CD14-positive monocyte (primary cell): ENCODE measurements around the gene RPTOR. TPM values are rescaled to one million over a fixed set of nuclear protein-coding genes. Genes with fewer than 3 reads are reported as not detected.
A peak's percentile ranks its signal among the peaks of the same experiment; 100 is the strongest.

ENCODE experiments used
- DNase-seq, 3 donors: peaks; one replicate each; pipeline ENCODE4 v3.0.0-alpha.2; 2011 to 2022
- H2AFZ ChIP-seq: 2 replicates; pipeline ENCODE4 v1.6.0; 2012; ENCODE audit warnings: mild to moderate bottlenecking, low read depth, low read length, inconsistent platforms; ENCODE audit not compliant: insufficient read depth, poor library complexity, severe bottlenecking
- H3K27ac ChIP-seq, 2 donors: 1 replicate in 1 of 2; 2 replicates in 1 of 2; pipeline ENCODE4 v1.5.1; 2012 to 2013; ENCODE audit warnings: low read length in 2 of 2, control low read depth in 1 of 2, inconsistent platforms in 1 of 2, low read depth in 1 of 2, mild to moderate bottlenecking in 1 of 2
- H3K27me3 ChIP-seq, 2 donors: one replicate each; pipeline versions ENCODE4 v1.6.0 to v1.6.1; 2011 to 2013; ENCODE audit warnings: low read length in 2 of 2; ENCODE audit not compliant: control insufficient read depth in 2 of 2, insufficient read depth in 2 of 2
- H3K36me3 ChIP-seq, 2 donors: replicated peaks in 1 of 2; 1 replicate in 1 of 2; 2 replicates in 1 of 2; pipeline versions ENCODE4 v1.5.1 to v1.6.1; 2012 to 2013; ENCODE audit warnings: low read length in 2 of 2, control low read depth in 1 of 2, inconsistent platforms in 1 of 2, mild to moderate bottlenecking in 1 of 2; ENCODE audit not compliant: insufficient read depth in 2 of 2, control insufficient read depth in 1 of 2
- H3K4me1 ChIP-seq, 2 donors: 1 replicate in 1 of 2; 2 replicates in 1 of 2; pipeline versions ENCODE4 v1.5.1 to v1.6.1; 2012 to 2013; ENCODE audit warnings: low read length in 2 of 2, control low read depth in 1 of 2, inconsistent platforms in 1 of 2, mild to moderate bottlenecking in 1 of 2, moderate library complexity in 1 of 2; ENCODE audit not compliant: insufficient read depth in 2 of 2, control insufficient read depth in 1 of 2
- H3K4me2 ChIP-seq: replicated peaks from 2 replicates; pipeline ENCODE3; 2012; ENCODE audit warnings: low read length, moderate library complexity, mild to moderate bottlenecking; ENCODE audit not compliant: poor library complexity, severe bottlenecking; ENCODE audit errors: extremely low read depth
- H3K4me3 ChIP-seq, 3 experiments: fragments of 200-600 bp in 1 of 3; sonication (generic) in 1 of 3; replicated peaks in 1 of 3; 1 replicate in 2 of 3; 2 replicates in 1 of 3; pipeline ENCODE4 v1.5.1; 2011 to 2013; ENCODE audit warnings: low read length in 3 of 3, mild to moderate bottlenecking in 3 of 3, control low read depth in 2 of 3, low read depth in 2 of 3, inconsistent platforms in 1 of 3, moderate library complexity in 1 of 3
- H3K79me2 ChIP-seq: 2 replicates; pipeline ENCODE4 v1.6.0; 2012; ENCODE audit warnings: mild to moderate bottlenecking, control low read depth, inconsistent platforms, low read length, moderate library complexity; ENCODE audit not compliant: insufficient read depth
- H3K9ac ChIP-seq: 2 replicates; pipeline ENCODE4 v1.6.0; 2017; ENCODE audit warnings: low read length, mild to moderate bottlenecking; ENCODE audit not compliant: insufficient read depth, poor library complexity, severe bottlenecking
- H3K9me3 ChIP-seq, 2 donors: replicated peaks in 1 of 2; 1 replicate in 1 of 2; 2 replicates in 1 of 2; pipeline versions ENCODE4 v1.5.1 to v1.6.1; 2012 to 2013; ENCODE audit warnings: low read length in 2 of 2, control low read depth in 1 of 2; ENCODE audit not compliant: control insufficient read depth in 1 of 2, insufficient read depth in 1 of 2
- H4K20me1 ChIP-seq: 2 replicates; pipeline ENCODE4 v1.6.0; 2012; ENCODE audit warnings: mild to moderate bottlenecking, low read length, control low read depth, moderate library complexity; ENCODE audit not compliant: insufficient read depth
- H3K27ac Mint-ChIP-seq, 7 donors: one replicate each; pipeline ENCODE4 v1.8.0; 2020; ENCODE audit warnings: mild to moderate bottlenecking in 7 of 7, mixed read lengths in 7 of 7, moderate library complexity in 6 of 7, inconsistent platforms in 2 of 7
- H3K27me3 Mint-ChIP-seq, 3 donors: one replicate each; pipeline ENCODE4 v1.8.0; 2021 to 2022; ENCODE audit warnings: low read depth in 3 of 3, mild to moderate bottlenecking in 3 of 3, mixed read lengths in 3 of 3, moderate library complexity in 3 of 3, inconsistent platforms in 1 of 3
- H3K36me3 Mint-ChIP-seq, 2 donors: one replicate each; pipeline ENCODE4 v1.8.0; 2020; ENCODE audit warnings: mixed read lengths in 2 of 2, inconsistent platforms in 1 of 2, mild to moderate bottlenecking in 1 of 2
- H3K4me1 Mint-ChIP-seq: one replicate; pipeline ENCODE4 v1.8.0; 2020; ENCODE audit warnings: mild to moderate bottlenecking, mixed read lengths
- H3K4me3 Mint-ChIP-seq, 2 donors: one replicate each; pipeline ENCODE4 v1.8.0; 2020; ENCODE audit warnings: mild to moderate bottlenecking in 2 of 2, mixed read lengths in 2 of 2, moderate library complexity in 1 of 2
- H3K9me3 Mint-ChIP-seq, 7 donors: one replicate each; pipeline ENCODE4 v1.8.0; 2020 to 2022; ENCODE audit warnings: mixed read lengths in 7 of 7, mild to moderate bottlenecking in 6 of 7, moderate library complexity in 6 of 7, inconsistent platforms in 2 of 7
- WGBS: methylation state at CpG from one replicate; pipeline ENCODE4 v1.1.5; 2013; ENCODE audit warnings: missing lambda C conversion rate; ENCODE audit not compliant: insufficient coverage; 5-methylcytosine and 5-hydroxymethylcytosine counted together
- intact Hi-C, 2 donors: fragments of 100-400 bp; cut with micrococcal nuclease; formaldehyde crosslinking; loops; one replicate each; pipeline versions ENCODE4 v1.15.0 to v1.15.1; 2023
- polyA plus RNA-seq, 3 donors: library from polyadenylated mRNA; depleted of rRNA in 1 of 3; unstranded in 2 of 3; stranded (reverse) in 1 of 3; fragments of 300-500 nt in 2 of 3; fragments of >200 nt in 1 of 3; fragmentation: Illumina TruSeq in 2 of 3; gene quantifications; 1 replicate in 2 of 3; 2 replicates in 1 of 3; pipeline ENCODE4 v1.2.3, GENCODE V29; 2012 to 2021
- TF ChIP-seq, protein P1 (sequence below): fragments of 200-600 bp; IDR thresholded peaks from one replicate; pipeline ENCODE4 v1.8.0; 2022; ENCODE audit warnings: antibody characterized with exemption, mild to moderate bottlenecking

The RPTOR gene
- polyA plus RNA-seq, 3 donors, result 1.1 to 8.7 (median 2.6) TPM

GRCh38 chr17:80612997-80613731, 68.5 kb downstream of the RPTOR start:
- no peaks in the 10 kb centered on the region for H3K9me3 ChIP-seq
- H4K20me1 ChIP-seq, result peaks cover 66% of the 10 kb centered on the region
- no peaks in the 10 kb centered on the region for H3K27me3 Mint-ChIP-seq
- H3K27ac ChIP-seq, result no peak overlapping the region
- H3K27me3 ChIP-seq, result no peaks in the 10 kb centered on the region
- peak overlapping the region in 3 of 7 donors; percentile 2 to 22 (median 5) for H3K27ac Mint-ChIP-seq
- TF ChIP-seq, protein P1, sequence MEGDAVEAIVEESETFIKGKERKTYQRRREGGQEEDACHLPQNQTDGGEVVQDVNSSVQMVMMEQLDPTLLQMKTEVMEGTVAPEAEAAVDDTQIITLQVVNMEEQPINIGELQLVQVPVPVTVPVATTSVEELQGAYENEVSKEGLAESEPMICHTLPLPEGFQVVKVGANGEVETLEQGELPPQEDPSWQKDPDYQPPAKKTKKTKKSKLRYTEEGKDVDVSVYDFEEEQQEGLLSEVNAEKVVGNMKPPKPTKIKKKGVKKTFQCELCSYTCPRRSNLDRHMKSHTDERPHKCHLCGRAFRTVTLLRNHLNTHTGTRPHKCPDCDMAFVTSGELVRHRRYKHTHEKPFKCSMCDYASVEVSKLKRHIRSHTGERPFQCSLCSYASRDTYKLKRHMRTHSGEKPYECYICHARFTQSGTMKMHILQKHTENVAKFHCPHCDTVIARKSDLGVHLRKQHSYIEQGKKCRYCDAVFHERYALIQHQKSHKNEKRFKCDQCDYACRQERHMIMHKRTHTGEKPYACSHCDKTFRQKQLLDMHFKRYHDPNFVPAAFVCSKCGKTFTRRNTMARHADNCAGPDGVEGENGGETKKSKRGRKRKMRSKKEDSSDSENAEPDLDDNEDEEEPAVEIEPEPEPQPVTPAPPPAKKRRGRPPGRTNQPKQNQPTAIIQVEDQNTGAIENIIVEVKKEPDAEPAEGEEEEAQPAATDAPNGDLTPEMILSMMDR, result no peak
- H3K4me2 ChIP-seq, result no peak overlapping the region
- no peak overlapping the region for H3K9ac ChIP-seq
- WGBS, result 95% methylated on average over 12 of the region's 15 CpGs
- no peaks in the 10 kb centered on the region for H3K36me3 Mint-ChIP-seq
- no peaks in the 10 kb centered on the region for H3K9me3 Mint-ChIP-seq
- peaks cover 10 to 13% of the 10 kb centered on the region in 2 donors for H3K4me1 ChIP-seq
- peaks cover 25% of the 10 kb centered on the region for H3K4me1 Mint-ChIP-seq
- H3K79me2 ChIP-seq, result peaks cover 49% of the 10 kb centered on the region
- intact Hi-C loops, result no loop called here
- H3K36me3 ChIP-seq, result no peaks in the 10 kb centered on the region
- no peak for DNase-seq
- no peak overlapping the region for H3K4me3 Mint-ChIP-seq
- no peak overlapping the region for H2AFZ ChIP-seq
- no peak overlapping the region for H3K4me3 ChIP-seq

DNA sequence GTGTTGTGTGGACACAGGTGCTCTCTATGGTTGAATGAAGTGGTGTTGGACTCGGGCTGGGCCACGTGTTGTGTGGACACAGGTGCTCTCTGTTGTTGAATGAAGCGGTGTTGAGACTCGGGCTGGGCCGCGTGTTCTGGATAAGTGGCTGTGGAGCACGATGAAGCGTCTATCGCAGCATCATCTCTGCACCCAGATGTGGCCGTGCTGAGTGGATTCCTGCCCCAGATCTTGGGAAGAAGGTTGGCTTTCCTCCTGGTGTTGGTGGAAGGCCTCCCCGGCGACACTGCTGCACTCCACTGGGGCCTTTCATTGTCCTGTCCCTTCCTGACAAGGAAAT, 69.1 kb downstream of the RPTOR start:
- no peak overlapping the region for H2AFZ ChIP-seq
- intact Hi-C loops, result no loop called here
- 99% methylated on average over 10 of the region's 12 CpGs for WGBS
- no peak for DNase-seq
- H3K27ac ChIP-seq, result no peak overlapping the region
- H4K20me1 ChIP-seq, result peaks cover 65% of the 10 kb centered on the region
- H3K4me1 ChIP-seq, result peaks cover 10 to 13% of the 10 kb centered on the region in 2 donors
- H3K36me3 ChIP-seq, result no peaks in the 10 kb centered on the region
- TF ChIP-seq, protein P1, result no peak
- H3K4me2 ChIP-seq, result no peak overlapping the region
- H3K9me3 ChIP-seq, result no peaks in the 10 kb centered on the region
- H3K36me3 Mint-ChIP-seq, result no peaks in the 10 kb centered on the region
- H3K27ac Mint-ChIP-seq, result peak overlapping the region in 1 of 7 donors; percentile 5
- no peak overlapping the region for H3K9ac ChIP-seq
- H3K4me3 ChIP-seq, result no peak overlapping the region
- no peak overlapping the region for H3K4me3 Mint-ChIP-seq
- no peaks in the 10 kb centered on the region for H3K27me3 ChIP-seq
- no peaks in the 10 kb centered on the region for H3K9me3 Mint-ChIP-seq
- no peaks in the 10 kb centered on the region for H3K27me3 Mint-ChIP-seq
- H3K4me1 Mint-ChIP-seq, result peaks cover 24% of the 10 kb centered on the region
- peaks cover 46% of the 10 kb centered on the region for H3K79me2 ChIP-seq
